M059J (cell line): Measurements from ENCODE around the gene CT45A2. TPM values are rescaled to one million over a fixed set of nuclear protein-coding genes. Genes with fewer than 3 reads are reported as not detected.
"Not testable (repeated sequence)": the region's sequence is repeated elsewhere in the genome, so short reads cannot be mapped to it uniquely, and the experiment has no call there.

Source experiments
- DNase-seq: peaks from one replicate; pipeline ENCODE4 v3.0.0-alpha.2; 2012; ENCODE audit warnings: low read depth
- total RNA-seq: library from RNA; depleted of rRNA; stranded (reverse); fragments of >200 nt; shearing (Covaris generic); gene quantifications from 2 replicates; pipeline ENCODE4 v1.2.3, GENCODE V29; 2014; rRNA removed

The CT45A2 gene
- total RNA-seq = not detected in 2 replicates

- not testable (repeated sequence) for DNase-seq
Measured at GRCh38 chrX:135819912-135820311, at the start of gene CT45A2. Gene CT45A2, minus strand, starts transcription at chrX:135820012. Its CDS starts 3,747 bp downstream, at chrX:135816265.

GRCh38 chrX:135854438-135854837 lies 34.6 kb upstream of the CT45A2 start, which contains the start of gene CT45A8:
Gene CT45A8, minus strand, starts transcription at chrX:135854538. Its CDS starts 3,755 bp downstream, at chrX:135850783.
- not testable (repeated sequence) for DNase-seq

- DNase-seq = not testable (repeated sequence)
Measured at GRCh38 chrX:135837180-135837579, 17.4 kb upstream of the CT45A2 start, which contains the start of gene CT45A7. Gene CT45A7, minus strand, starts transcription at chrX:135837280. Its CDS starts 3,747 bp downstream, at chrX:135833533.

GRCh38 chrX:135802687-135803086 lies 17.1 kb downstream of the CT45A2 start, which contains the start of gene CT45A6:
Gene CT45A6, minus strand, starts transcription at chrX:135802787. Its CDS starts 3,794 bp downstream, at chrX:135798993.
- not testable (repeated sequence) for DNase-seq

- not testable (repeated sequence) for DNase-seq
Measured at GRCh38 chrX:135785403-135785802, 34.4 kb downstream of the CT45A2 start, which contains the start of gene CT45A5. Gene CT45A5, minus strand, starts transcription at chrX:135785503. Its CDS starts 3,774 bp downstream, at chrX:135781729.

- not testable (repeated sequence) for DNase-seq
Measured at GRCh38 chrX:135768091-135768490, 51.7 kb downstream of the CT45A2 start, which contains the start of gene CT45A3. Gene CT45A3, minus strand, starts transcription at chrX:135768191. Its CDS starts 3,747 bp downstream, at chrX:135764444.

Other genes with a start within 250 kb of the CT45A2 start
- gene CT45A1, start 106.4 kb downstream of the CT45A2 start, total RNA-seq = not detected in 2 replicates
- gene CT45A3, start 51.8 kb downstream of the CT45A2 start, total RNA-seq = 0.37 TPM in 1 of 2 replicates, not detected in the other
- gene CT45A5, start 34.5 kb downstream of the CT45A2 start, total RNA-seq = not detected in 2 replicates
- not detected in 2 replicates for gene CT45A6, start 17.2 kb downstream of the CT45A2 start, total RNA-seq
- not detected in 2 replicates for gene CT45A7, start 17.3 kb upstream of the CT45A2 start, total RNA-seq
- not detected in 2 replicates for gene CT45A8, start 34.5 kb upstream of the CT45A2 start, total RNA-seq
- not detected in 2 replicates for gene CT45A9, start 51.8 kb upstream of the CT45A2 start, total RNA-seq
- gene CT45A10, start 73.4 kb upstream of the CT45A2 start, total RNA-seq = not detected in 2 replicates
- gene SAGE1, start 73.7 kb upstream of the CT45A2 start, total RNA-seq = not detected in 2 replicates
- gene MMGT1, start 154.0 kb upstream of the CT45A2 start, total RNA-seq = 43.4 and 62.9 TPM in 2 replicates
- 39.8 and 48.9 TPM in 2 replicates for gene SLC9A6, start 165.4 kb upstream of the CT45A2 start, total RNA-seq